GM10248 (cell line): ENCODE results near the gene SGCB.

Source experiments
- CTCF ChIA-PET: fragments of 300-600 bp; sonication (Branson Sonifier 250); formaldehyde crosslinking; extraction: SDS; loops from one replicate; lab custom pipeline; 2021; ENCODE audit warnings: antibody characterized with exemption; lab: Yijun Ruan, JAX
- POLR2A ChIA-PET: fragments of 350-650 bp; sonication (Branson Sonifier 250); formaldehyde crosslinking; extraction: SDS; loops from one replicate; lab custom pipeline; 2020; ENCODE audit warnings: antibody characterized with exemption; lab: Yijun Ruan, JAX
- DNase-seq: peaks from one replicate; pipeline ENCODE4 v3.0.0; 2012; ENCODE audit errors: extremely low spot score
- CTCF ChIP-seq: IDR thresholded peaks from 2 replicates; pipeline ENCODE4 v1.5.1; 2012; ENCODE audit warnings: mild to moderate bottlenecking, low read depth; ENCODE audit errors: extremely low read depth, missing control alignments, control extremely low read depth

The SGCB gene

GRCh38 chr4:52051213-52051614, 13.1 kb upstream of the SGCB start, which contains the start of gene SPATA18:
SPATA18 (plus strand) TSS chr4:52051304; CDS start chr4:52051705, 401 bp downstream.
- peak; percentile 49 for DNase-seq
- CTCF ChIA-PET, result no interaction called here
- POLR2A ChIA-PET, result no interaction called here

GRCh38 chr4:52049266-52049665, 11.2 kb upstream of the SGCB start:
- no peak for TF ChIP-seq CTCF
- ChIA-PET POLR2A (no interaction called here), CTCF (no interaction called here)
- DNase-seq, result no peak

More at GRCh38 chr4:52051213-52051614, 13.1 kb upstream of the SGCB start, which contains the start of gene SPATA18:
- no peak for TF ChIP-seq CTCF

- CTCF ChIA-PET, result interaction anchor here (1.3 to 1.7 kb wide), 2 partner anchors 12 kb away, joined by 4 to 5 read pairs; no protein-coding TSS in a partner anchor
- no peak for TF ChIP-seq CTCF
- POLR2A ChIA-PET, result no interaction called here
- DNase-seq, result no peak
Measured at GRCh38 chr4:52045028-52045427, 6.9 kb upstream of the SGCB start.

GRCh38 chr4:52037689-52038102, 403 bp downstream of the SGCB start:
- no peak for TF ChIP-seq CTCF
- CTCF ChIA-PET, result interaction anchor here (0.7 to 1.8 kb wide), 3 partner anchors 11 to 195 kb away, joined by 3 to 5 read pairs (median 4); partner anchors contain the start of gene DCUN1D4
- POLR2A ChIA-PET, result no interaction called here
- no peak for DNase-seq

GRCh38 chr4:52036886-52037530, 1.1 kb downstream of the SGCB start:
- no peak for TF ChIP-seq CTCF
- CTCF ChIA-PET, result interaction anchor here (0.7 to 1.8 kb wide), 4 partner anchors 11 to 195 kb away, joined by 3 to 5 read pairs (median 4); partner anchors contain the start of gene DCUN1D4
- DNase-seq, result no peak
- POLR2A ChIA-PET, result no interaction called here

- DNase-seq, result no peak
- ChIA-PET CTCF (interaction anchor here (0.8 kb wide), 1 partner anchor 18 kb away, joined by 3 read pairs; no protein-coding TSS in a partner anchor), POLR2A (no interaction called here)
- TF ChIP-seq CTCF, result no peak
Measured at GRCh38 chr4:52035190-52035589, 2.9 kb downstream of the SGCB start.
